Measurements from ENCODE around the gene CCL27.

CCL27 gene

GRCh38 chr9:34630402-34631154 is 31.9 kb downstream of the CCL27 start:
- in situ Hi-C loops (cut with HindIII; ENCODE audit: low sequenced_read_pairs): no loop called here
- H3K4me3 ChIP-seq (ENCODE audit: low read depth, low read length): no peak overlapping the region
- TF ChIP-seq, protein P1, sequence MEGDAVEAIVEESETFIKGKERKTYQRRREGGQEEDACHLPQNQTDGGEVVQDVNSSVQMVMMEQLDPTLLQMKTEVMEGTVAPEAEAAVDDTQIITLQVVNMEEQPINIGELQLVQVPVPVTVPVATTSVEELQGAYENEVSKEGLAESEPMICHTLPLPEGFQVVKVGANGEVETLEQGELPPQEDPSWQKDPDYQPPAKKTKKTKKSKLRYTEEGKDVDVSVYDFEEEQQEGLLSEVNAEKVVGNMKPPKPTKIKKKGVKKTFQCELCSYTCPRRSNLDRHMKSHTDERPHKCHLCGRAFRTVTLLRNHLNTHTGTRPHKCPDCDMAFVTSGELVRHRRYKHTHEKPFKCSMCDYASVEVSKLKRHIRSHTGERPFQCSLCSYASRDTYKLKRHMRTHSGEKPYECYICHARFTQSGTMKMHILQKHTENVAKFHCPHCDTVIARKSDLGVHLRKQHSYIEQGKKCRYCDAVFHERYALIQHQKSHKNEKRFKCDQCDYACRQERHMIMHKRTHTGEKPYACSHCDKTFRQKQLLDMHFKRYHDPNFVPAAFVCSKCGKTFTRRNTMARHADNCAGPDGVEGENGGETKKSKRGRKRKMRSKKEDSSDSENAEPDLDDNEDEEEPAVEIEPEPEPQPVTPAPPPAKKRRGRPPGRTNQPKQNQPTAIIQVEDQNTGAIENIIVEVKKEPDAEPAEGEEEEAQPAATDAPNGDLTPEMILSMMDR (IDR thresholded peaks at IDR 0.05; ENCODE audit: low read depth, low read length, missing control alignments): no peak
- DNase-seq (ENCODE audit: low read depth): no peak

- in situ Hi-C loops (cut with HindIII; ENCODE audit: low sequenced_read_pairs): loop anchor here (5.0 kb wide), 1 partner anchor 47 kb away; no protein-coding TSS in a partner anchor
- TF ChIP-seq, protein P1 (IDR thresholded peaks at IDR 0.05; ENCODE audit: low read depth, low read length, missing control alignments): no peak
- H3K4me3 ChIP-seq (ENCODE audit: low read depth, low read length): no peak overlapping the region
These were observed 33.0 kb downstream of the CCL27 start for GRCh38 chr9:34629491-34629808.

GRCh38 chr9:34628656-34629490 is 33.6 kb downstream of the CCL27 start, which contains the start of gene ARID3C:
TSS of gene ARID3C (minus strand) at chr9:34629066. CDS start at chr9:34628014, 1,052 bp downstream.
- DNase-seq (ENCODE audit: low read depth): no peak
- peak within 1 kb of the TSS; percentile 25 for H3K4me3 ChIP-seq (ENCODE audit: low read depth, low read length)
- in situ Hi-C loops (cut with HindIII; ENCODE audit: low sequenced_read_pairs): loop anchor here (5.0 kb wide), 1 partner anchor 47 kb away; no protein-coding TSS in a partner anchor
- TF ChIP-seq, protein P1 (IDR thresholded peaks at IDR 0.05; ENCODE audit: low read depth, low read length, missing control alignments): no peak

More at GRCh38 chr9:34629491-34629808, 33.0 kb downstream of the CCL27 start:
- no peak for DNase-seq (ENCODE audit: low read depth)

- in situ Hi-C loops (cut with HindIII; ENCODE audit: low sequenced_read_pairs): loop anchor here (5.0 kb wide), 1 partner anchor 46 kb away; no protein-coding TSS in a partner anchor
- peak overlapping the region; percentile 25 for H3K4me3 ChIP-seq (ENCODE audit: low read depth, low read length)
- DNase-seq (ENCODE audit: low read depth): no peak
- TF ChIP-seq, protein P1 (IDR thresholded peaks at IDR 0.05; ENCODE audit: low read depth, low read length, missing control alignments): no peak
These were observed 34.5 kb downstream of the CCL27 start for GRCh38 chr9:34627716-34628655.

GRCh38 chr9:34625186-34625486 is 37.3 kb downstream of the CCL27 start:
- TF ChIP-seq, protein P1 (IDR thresholded peaks at IDR 0.05; ENCODE audit: low read depth, low read length, missing control alignments): no peak
- no peak for DNase-seq (ENCODE audit: low read depth)
- H3K4me3 ChIP-seq (ENCODE audit: low read depth, low read length): no peak overlapping the region
- in situ Hi-C loops (cut with HindIII; ENCODE audit: low sequenced_read_pairs): loop anchor here (5.0 kb wide), 1 partner anchor 43 kb away; no protein-coding TSS in a partner anchor

Data from astrocyte of the cerebellum (primary cell).